SK-N-SH treated with all-trans-retinoic acid at 6 μM for 48 hours (cell line): ENCODE measurements around the gene C19orf85.

Experiments
- ARNTL ChIP-seq: fragments of 450-650 bp; formaldehyde crosslinking; IDR thresholded peaks from 2 replicates; pipeline ENCODE4 v1.5.0; 2020; ENCODE audit warnings: low read depth, mild to moderate bottlenecking, moderate library complexity, borderline replicate concordance
- CREB5 ChIP-seq: fragments of 250-450 bp; sonication (Bioruptor Pico); IDR thresholded peaks from 2 replicates; pipeline ENCODE4 v1.5.1; 2020; ENCODE audit warnings: low read depth, mild to moderate bottlenecking, moderate library complexity
- CSRNP3 ChIP-seq: fragments of 250-450 bp; sonication (Bioruptor Pico); IDR thresholded peaks from 2 replicates; pipeline ENCODE4 v1.5.1; 2021; ENCODE audit warnings: mild to moderate bottlenecking, moderate library complexity
- PPARA ChIP-seq: fragments of 250-450 bp; sonication (Bioruptor Pico); IDR thresholded peaks from 2 replicates; pipeline ENCODE4 v1.5.0; 2020; ENCODE audit warnings: mild to moderate bottlenecking, borderline replicate concordance
- ZC3H10 ChIP-seq: fragments of 250-450 bp; sonication (Bioruptor Pico); IDR thresholded peaks from 2 replicates; pipeline ENCODE4 v1.5.1; 2021; ENCODE audit warnings: mild to moderate bottlenecking, moderate library complexity
- ZFP3 ChIP-seq: fragments of 250-450 bp; sonication (Bioruptor Pico); IDR thresholded peaks from 2 replicates; pipeline ENCODE4 v1.5.0; 2020; ENCODE audit warnings: mild to moderate bottlenecking, moderate library complexity
- ZNF565 ChIP-seq: fragments of 450-650 bp; formaldehyde crosslinking; conservative IDR thresholded peaks from 2 replicates; pipeline ENCODE4 v1.5.0; 2020; ENCODE audit warnings: low read depth, mild to moderate bottlenecking, moderate library complexity

GRCh38 chr19:55473225-55474012 lies 8.9 kb upstream of the C19orf85 start:
- TF ChIP-seq ZNF565 (no peak), ZFP3 (CRISPR knock-in tag) (no peak), CREB5 (CRISPR knock-in tag) (no peak), ZC3H10 (no peak), PPARA (CRISPR knock-in tag) (no peak), ARNTL (no peak), CSRNP3 (no peak)
